Left ventricle myocardium inferior (tissue), 1 donor: ENCODE measurements around the gene ATOSA. TPM values are rescaled to one million over a fixed set of nuclear protein-coding genes. Genes with fewer than 3 reads are reported as not detected.

Experiments used
- DNase-seq: peaks from one replicate; pipeline ENCODE4 v3.0.0-alpha.2; 2020
- H3K27ac ChIP-seq: fragments of 200-600 bp; replicated peaks from 2 replicates; pipeline ENCODE4 v1.8.0; 2021
- H3K27me3 ChIP-seq: fragments of 200-600 bp; 2 replicates; pipeline ENCODE4 v1.8.0; 2021; ENCODE audit warnings: low read depth
- H3K36me3 ChIP-seq: fragments of 200-600 bp; 2 replicates; pipeline ENCODE4 v1.8.0; 2021
- H3K4me1 ChIP-seq: fragments of 200-600 bp; 2 replicates; pipeline ENCODE4 v1.8.0; 2021
- H3K4me3 ChIP-seq: fragments of 200-600 bp; 2 replicates; pipeline ENCODE4 v1.8.0; 2021; ENCODE audit warnings: mild to moderate bottlenecking, moderate library complexity
- H3K9me3 ChIP-seq: fragments of 200-600 bp; replicated peaks from 2 replicates; pipeline ENCODE4 v1.8.0; 2021
- intact Hi-C: fragments of 100-400 bp; cut with micrococcal nuclease; formaldehyde crosslinking; loops from one replicate; pipeline ENCODE4 v1.11.0; 2022
- long read RNA-seq: library from polyadenylated mRNA; unstranded; transcript quantifications from one replicate; pipeline ENCODE4 v2.0.0, GENCODE V29; 2021
- total RNA-seq: library from RNA; stranded (reverse); fragmentation: NEBNext Ultra II Directional; extraction: Animal tissue kit (Norgen Biotek cat#: 25700); gene quantifications from one replicate; pipeline ENCODE4 v1.2.1, GENCODE V29; 2021
- TF ChIP-seq, protein P1 (sequence below): fragments of 200-600 bp; IDR thresholded peaks from 2 replicates; pipeline ENCODE4 v1.8.0; 2021; ENCODE audit warnings: antibody characterized with exemption, mild to moderate bottlenecking, borderline replicate concordance
- donor health status: DM: no; HTN: yes; CAD: no; lungs with severe emphysema.

ATOSA gene
- total RNA-seq, result 21.8 TPM
- long read RNA-seq, partial matches to known transcripts, result 3 of 7 reads
- long read RNA-seq, other reads (novel, unspliced or antisense), result 3 of 7 reads

GRCh38 chr15:52679232-52680040, at the start of gene ATOSA:
Gene ATOSA (minus strand): TSS chr15:52679388. CDS start chr15:52678021, 1,367 bp downstream.
- TF ChIP-seq, protein P1, sequence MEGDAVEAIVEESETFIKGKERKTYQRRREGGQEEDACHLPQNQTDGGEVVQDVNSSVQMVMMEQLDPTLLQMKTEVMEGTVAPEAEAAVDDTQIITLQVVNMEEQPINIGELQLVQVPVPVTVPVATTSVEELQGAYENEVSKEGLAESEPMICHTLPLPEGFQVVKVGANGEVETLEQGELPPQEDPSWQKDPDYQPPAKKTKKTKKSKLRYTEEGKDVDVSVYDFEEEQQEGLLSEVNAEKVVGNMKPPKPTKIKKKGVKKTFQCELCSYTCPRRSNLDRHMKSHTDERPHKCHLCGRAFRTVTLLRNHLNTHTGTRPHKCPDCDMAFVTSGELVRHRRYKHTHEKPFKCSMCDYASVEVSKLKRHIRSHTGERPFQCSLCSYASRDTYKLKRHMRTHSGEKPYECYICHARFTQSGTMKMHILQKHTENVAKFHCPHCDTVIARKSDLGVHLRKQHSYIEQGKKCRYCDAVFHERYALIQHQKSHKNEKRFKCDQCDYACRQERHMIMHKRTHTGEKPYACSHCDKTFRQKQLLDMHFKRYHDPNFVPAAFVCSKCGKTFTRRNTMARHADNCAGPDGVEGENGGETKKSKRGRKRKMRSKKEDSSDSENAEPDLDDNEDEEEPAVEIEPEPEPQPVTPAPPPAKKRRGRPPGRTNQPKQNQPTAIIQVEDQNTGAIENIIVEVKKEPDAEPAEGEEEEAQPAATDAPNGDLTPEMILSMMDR, result no peak
- peak; percentile 91 for DNase-seq
- intact Hi-C loops, result no loop called here

GRCh38 chr15:52728899-52729298, 49.7 kb upstream of the ATOSA start:
- intact Hi-C loops, result no loop called here
- Histone ChIP-seq H3K4me1 (peaks cover 35% of the 10 kb centered on the region), H3K27me3 (no peaks in the 10 kb centered on the region), H3K27ac (no peak overlapping the region), H3K36me3 (no peaks in the 10 kb centered on the region), H3K9me3 (no peaks in the 10 kb centered on the region), H3K4me3 (no peak overlapping the region)
- TF ChIP-seq, protein P1, result no peak
- DNase-seq, result no peak

More at GRCh38 chr15:52679232-52680040, at the start of gene ATOSA:
- peaks cover 26% of the 10 kb centered on the region for H3K36me3 ChIP-seq
- no peaks in the 10 kb centered on the region for H3K9me3 ChIP-seq
- H3K27me3 ChIP-seq, result no peaks in the 10 kb centered on the region
- H3K27ac ChIP-seq, result peak within 1 kb of the TSS; percentile 98
- H3K4me1 ChIP-seq, result peaks cover 62% of the 10 kb centered on the region
- H3K4me3 ChIP-seq, result peak within 1 kb of the TSS; percentile 96

GRCh38 chr15:52727815-52728214, 48.6 kb upstream of the ATOSA start:
- Histone ChIP-seq H3K9me3 (no peaks in the 10 kb centered on the region), H3K4me1 (peaks cover 24% of the 10 kb centered on the region), H3K27ac (no peak overlapping the region), H3K36me3 (no peaks in the 10 kb centered on the region), H3K4me3 (no peak overlapping the region), H3K27me3 (no peaks in the 10 kb centered on the region)
- DNase-seq, result no peak
- intact Hi-C loops, result no loop called here
- TF ChIP-seq, protein P1, result no peak

GRCh38 chr15:52726195-52726594, 47.0 kb upstream of the ATOSA start:
- Histone ChIP-seq H3K36me3 (no peaks in the 10 kb centered on the region), H3K27me3 (no peaks in the 10 kb centered on the region), H3K27ac (no peak overlapping the region), H3K9me3 (no peaks in the 10 kb centered on the region), H3K4me3 (no peak overlapping the region), H3K4me1 (peaks cover 12% of the 10 kb centered on the region)
- no peak for DNase-seq
- TF ChIP-seq, protein P1, result no peak
- intact Hi-C loops, result no loop called here

GRCh38 chr15:52718551-52718950, 39.4 kb upstream of the ATOSA start:
- DNase-seq, result no peak
- TF ChIP-seq, protein P1, result no peak
- Histone ChIP-seq H3K4me1 (no peaks in the 10 kb centered on the region), H3K9me3 (no peaks in the 10 kb centered on the region), H3K4me3 (no peak overlapping the region), H3K27ac (no peak overlapping the region), H3K36me3 (no peaks in the 10 kb centered on the region), H3K27me3 (no peaks in the 10 kb centered on the region)
- intact Hi-C loops, result no loop called here
